ENCODE results near the gene PIEZO2.

- no peak for TF ChIP-seq POLR2AphosphoS5 (IDR thresholded peaks at IDR 0.05)
- TF ChIP-seq CTCF (IDR thresholded peaks at IDR 0.05 in 8 of 11, conservative IDR thresholded peaks at IDR 0.05 in 3 of 11): no peak
These were observed 250.9 kb downstream of the PIEZO2 start for GRCh38 chr18:10898417-10898974.

Data from spleen (tissue), 7 donors.